ENCODE results near the gene ALOX15. TPM values are rescaled to one million over a fixed set of nuclear protein-coding genes. Genes with fewer than 3 reads are reported as not detected.

Gene ALOX15
- total RNA-seq, 1 experiment from 2014 or later: 0.31 TPM

DNA sequence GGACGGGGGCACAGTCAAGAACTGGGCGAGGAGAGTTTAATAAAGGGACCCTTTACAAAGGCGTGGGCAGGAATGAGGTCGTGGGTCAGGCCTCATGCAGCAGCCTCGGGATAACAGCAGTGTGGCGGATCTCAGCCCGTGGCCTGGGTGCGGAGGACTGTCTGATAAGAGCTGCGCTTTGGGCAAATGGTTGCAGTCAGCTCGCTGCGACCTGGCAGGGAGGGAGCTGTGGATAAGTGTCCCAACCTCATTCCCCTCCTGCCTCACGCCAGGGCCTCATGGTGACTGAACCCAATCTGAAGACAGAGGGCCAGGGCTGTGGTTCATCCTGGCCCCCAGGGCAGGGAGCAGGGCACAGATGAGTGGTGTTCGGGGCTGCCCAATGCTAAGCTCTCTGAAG, 43.5 kb downstream of the ALOX15 start:
- H2AFZ ChIP-seq (ENCODE audit: low read length): no peak overlapping the region
- no peaks in the 10 kb centered on the region for H4K20me1 ChIP-seq (ENCODE audit: control insufficient read depth, insufficient read depth, insufficient read length)
- Mint-ChIP-seq H3K4me3 (no peak overlapping the region), H3K9me3 (peaks cover 0 to 2% of the 10 kb centered on the region in 2 experiments; a peak in 2 of 5 replicates), H3K27ac (peak overlapping the region in 1 of 3 experiments; percentile 40; a peak in 2 of 7 replicates), H3K4me1 (peaks cover 28 to 44% of the 10 kb centered on the region in 2 experiments), H3K27me3 (ENCODE audit: low read depth) (peaks cover 15% of the 10 kb centered on the region), H3K36me3 (ENCODE audit: insufficient read depth in 1 of 3, low read depth in 3 of 3) (peaks cover 0 to 4% (median 0%) of the 10 kb centered on the region in 3 experiments; a peak in 1 of 7 replicates)
- H4K8ac ChIP-seq (replicated peaks; ENCODE audit: insufficient read length, low read depth, low read length): no peak overlapping the region
- H3K79me2 ChIP-seq (ENCODE audit: insufficient read depth, low read length): no peaks in the 10 kb centered on the region
- no CpG with 5 or more reads among the region's 13 CpGs for WGBS (ENCODE audit: extremely low coverage, insufficient read length, low lambda C conversion rate)
- no peak overlapping the region for H3K23ac ChIP-seq (ENCODE audit: insufficient read length, low read depth, low read length)
- no peak overlapping the region for H3K14ac ChIP-seq (ENCODE audit: insufficient read depth, low read length)
- no peaks in the 10 kb centered on the region for H3K79me1 ChIP-seq (ENCODE audit: insufficient read depth, low read depth, low read length, poor library complexity, severe bottlenecking)
- TF ChIP-seq, protein P1, sequence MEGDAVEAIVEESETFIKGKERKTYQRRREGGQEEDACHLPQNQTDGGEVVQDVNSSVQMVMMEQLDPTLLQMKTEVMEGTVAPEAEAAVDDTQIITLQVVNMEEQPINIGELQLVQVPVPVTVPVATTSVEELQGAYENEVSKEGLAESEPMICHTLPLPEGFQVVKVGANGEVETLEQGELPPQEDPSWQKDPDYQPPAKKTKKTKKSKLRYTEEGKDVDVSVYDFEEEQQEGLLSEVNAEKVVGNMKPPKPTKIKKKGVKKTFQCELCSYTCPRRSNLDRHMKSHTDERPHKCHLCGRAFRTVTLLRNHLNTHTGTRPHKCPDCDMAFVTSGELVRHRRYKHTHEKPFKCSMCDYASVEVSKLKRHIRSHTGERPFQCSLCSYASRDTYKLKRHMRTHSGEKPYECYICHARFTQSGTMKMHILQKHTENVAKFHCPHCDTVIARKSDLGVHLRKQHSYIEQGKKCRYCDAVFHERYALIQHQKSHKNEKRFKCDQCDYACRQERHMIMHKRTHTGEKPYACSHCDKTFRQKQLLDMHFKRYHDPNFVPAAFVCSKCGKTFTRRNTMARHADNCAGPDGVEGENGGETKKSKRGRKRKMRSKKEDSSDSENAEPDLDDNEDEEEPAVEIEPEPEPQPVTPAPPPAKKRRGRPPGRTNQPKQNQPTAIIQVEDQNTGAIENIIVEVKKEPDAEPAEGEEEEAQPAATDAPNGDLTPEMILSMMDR (conservative IDR thresholded peaks at IDR 0.05): no peak
- H3K4ac ChIP-seq (ENCODE audit: low read depth, low read length): no peak overlapping the region
- no peak overlapping the region for H3K27ac ChIP-seq (ENCODE audit: insufficient read length, low read depth, low read length)
- no peak overlapping the region for H4K91ac ChIP-seq (ENCODE audit: insufficient read length, low read depth, low read length)
- DNase-seq: no peak
- no peaks in the 10 kb centered on the region for H3K27me3 ChIP-seq (ENCODE audit: insufficient read depth, low read length)
- no peak overlapping the region for H3K56ac ChIP-seq (ENCODE audit: insufficient read length, low read depth, low read length)
- H3K23me2 ChIP-seq (ENCODE audit: insufficient read length, low read depth, low read length, poor library complexity, severe bottlenecking): no peaks in the 10 kb centered on the region
- H3K4me2 ChIP-seq (ENCODE audit: insufficient read depth, insufficient read length, low read length): no peak overlapping the region
- H2BK12ac ChIP-seq (ENCODE audit: insufficient read length, low read depth, low read length): peak overlapping the region; percentile 53
- H2AK5ac ChIP-seq (ENCODE audit: insufficient read length, low read length): no peak overlapping the region
- no peak overlapping the region for H3K9ac ChIP-seq (ENCODE audit: extremely low read depth, insufficient read length, low read length)
- H3T11ph ChIP-seq (ENCODE audit: low read length): no peak overlapping the region
- H2BK120ac ChIP-seq (ENCODE audit: low read depth, low read length, poor library complexity, severe bottlenecking): no peak overlapping the region
- no peak overlapping the region for H2BK5ac ChIP-seq (ENCODE audit: insufficient read length, low read length)
- H4K5ac ChIP-seq (ENCODE audit: insufficient read length, low read depth, low read length): no peak overlapping the region
- peaks cover 3% of the 10 kb centered on the region; the same call in 1 of the 2 replicates for H3K4me1 ChIP-seq (ENCODE audit: insufficient read depth, low read length)
- H2BK20ac ChIP-seq (ENCODE audit: low read depth, low read length, poor library complexity, severe bottlenecking): no peak overlapping the region
- no peaks in the 10 kb centered on the region for H3K9me3 ChIP-seq (ENCODE audit: control insufficient read depth, low read depth, low read length)
- H3K18ac ChIP-seq (ENCODE audit: insufficient read length, low read depth, low read length): no peak overlapping the region
- no peak overlapping the region for H2BK15ac ChIP-seq (ENCODE audit: low read depth, low read length)
